A549 (cell line): ENCODE data around the gene NOSIP.

Source experiments
- EP300 ChIP-seq, 2 experiments: fragments of >200 bp; sonication (Bioruptor Twin); formaldehyde crosslinking; IDR thresholded peaks; 2 replicates in 1 of 2; 3 replicates in 1 of 2; pipeline ENCODE4 v1.6.1; 2016 to 2017
- JUN ChIP-seq, 2 experiments: fragments of >200 bp; sonication (Bioruptor Twin); formaldehyde crosslinking; IDR thresholded peaks; 2 replicates in 1 of 2; 3 replicates in 1 of 2; pipeline ENCODE4 v1.6.1; 2016 to 2017
- KDM5A ChIP-seq: fragments of 200-600 bp; sonication (generic); IDR thresholded peaks from 2 replicates; pipeline ENCODE4 v1.6.1; 2016; ENCODE audit warnings: antibody characterized with exemption, mild to moderate bottlenecking
- MYC ChIP-seq: IDR thresholded peaks from 2 replicates; pipeline ENCODE4 v1.6.1; 2012; ENCODE audit warnings: mild to moderate bottlenecking, inconsistent platforms, low read length, improper control_type of control experiment, borderline replicate concordance
- POLR2A ChIP-seq: IDR thresholded peaks from 2 replicates; pipeline ENCODE4 v1.6.1; 2012; ENCODE audit warnings: mild to moderate bottlenecking, low read length
- RAD21 ChIP-seq, 2 experiments: fragments of >200 bp in 1 of 2; sonication (Bioruptor Twin) in 1 of 2; formaldehyde crosslinking in 1 of 2; IDR thresholded peaks in 1 of 2; conservative IDR thresholded peaks in 1 of 2; 2 replicates in 1 of 2; 3 replicates in 1 of 2; pipeline ENCODE4 v1.6.1; 2012 to 2018; ENCODE audit warnings: inconsistent platforms in 1 of 2
- RNF2 ChIP-seq: fragments of 200-600 bp; sonication (generic); IDR thresholded peaks from 2 replicates; pipeline ENCODE4 v1.6.1; 2016; ENCODE audit warnings: low read depth, mild to moderate bottlenecking, antibody characterized with exemption, moderate library complexity, borderline replicate concordance
- SREBF2 ChIP-seq: fragments of 450-650 bp; IDR thresholded peaks from 2 replicates; pipeline ENCODE4 v1.6.1; 2014; ENCODE audit warnings: mild to moderate bottlenecking, moderate library complexity
- ZFP36 ChIP-seq: fragments of 450-650 bp; IDR thresholded peaks from 2 replicates; pipeline ENCODE4 v1.6.1; 2014; ENCODE audit warnings: borderline replicate concordance; ENCODE audit not compliant: partially characterized antibody
- TF ChIP-seq, protein P1 (sequence below): fragments of >200 bp; sonication (Bioruptor Twin); formaldehyde crosslinking; IDR thresholded peaks from 3 replicates; pipeline ENCODE4 v1.5.1; 2016
- TF ChIP-seq, protein P2 (sequence below): IDR thresholded peaks from 2 replicates; pipeline ENCODE4 v1.6.1; 2012
- TF ChIP-seq, protein P3 (sequence below): fragments of 450-650 bp; IDR thresholded peaks from 2 replicates; pipeline ENCODE4 v1.6.1; 2014; ENCODE audit warnings: antibody characterized with exemption
- TF ChIP-seq, protein P4 (sequence below): IDR thresholded peaks from 2 replicates; pipeline ENCODE4 v1.6.1; 2012
- TF ChIP-seq, protein P5 (sequence below): IDR thresholded peaks from 2 replicates; pipeline ENCODE4 v1.6.1; 2012; ENCODE audit warnings: low read depth, borderline replicate concordance

DNA sequence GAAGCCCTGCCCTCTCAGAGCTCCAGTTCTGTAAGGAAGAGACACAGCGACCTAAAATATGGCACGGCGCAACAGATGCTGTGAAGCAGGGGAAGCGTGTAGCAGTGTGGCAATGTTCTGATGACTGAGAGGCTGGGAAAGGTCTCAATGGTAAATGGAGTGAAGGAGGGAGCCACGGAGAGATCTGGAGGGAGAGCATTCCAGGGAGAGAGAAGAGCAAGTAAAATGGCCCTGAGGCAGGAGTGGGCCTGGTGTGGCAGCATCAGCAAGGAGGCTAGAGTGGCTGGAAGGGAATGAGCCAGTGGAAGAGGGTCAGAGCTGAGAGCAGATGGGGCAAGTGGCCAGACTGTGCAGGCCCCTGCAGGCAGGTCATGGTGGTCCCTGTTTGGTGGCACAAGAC lies 36.2 kb downstream of the NOSIP start:
- TF ChIP-seq RNF2 (no peak), POLR2A (no peak), KDM5A (no peak), ZFP36 (peak; percentile 89), JUN (IDR thresholded peaks at IDR 0.05) (no peak), RAD21 (conservative IDR thresholded peaks at IDR 0.05 in 1 of 2, IDR thresholded peaks at IDR 0.05 in 1 of 2) (no peak), SREBF2 (no peak), EP300 (IDR thresholded peaks at IDR 0.05) (no peak), MYC (no peak)
- TF ChIP-seq, protein P1, sequence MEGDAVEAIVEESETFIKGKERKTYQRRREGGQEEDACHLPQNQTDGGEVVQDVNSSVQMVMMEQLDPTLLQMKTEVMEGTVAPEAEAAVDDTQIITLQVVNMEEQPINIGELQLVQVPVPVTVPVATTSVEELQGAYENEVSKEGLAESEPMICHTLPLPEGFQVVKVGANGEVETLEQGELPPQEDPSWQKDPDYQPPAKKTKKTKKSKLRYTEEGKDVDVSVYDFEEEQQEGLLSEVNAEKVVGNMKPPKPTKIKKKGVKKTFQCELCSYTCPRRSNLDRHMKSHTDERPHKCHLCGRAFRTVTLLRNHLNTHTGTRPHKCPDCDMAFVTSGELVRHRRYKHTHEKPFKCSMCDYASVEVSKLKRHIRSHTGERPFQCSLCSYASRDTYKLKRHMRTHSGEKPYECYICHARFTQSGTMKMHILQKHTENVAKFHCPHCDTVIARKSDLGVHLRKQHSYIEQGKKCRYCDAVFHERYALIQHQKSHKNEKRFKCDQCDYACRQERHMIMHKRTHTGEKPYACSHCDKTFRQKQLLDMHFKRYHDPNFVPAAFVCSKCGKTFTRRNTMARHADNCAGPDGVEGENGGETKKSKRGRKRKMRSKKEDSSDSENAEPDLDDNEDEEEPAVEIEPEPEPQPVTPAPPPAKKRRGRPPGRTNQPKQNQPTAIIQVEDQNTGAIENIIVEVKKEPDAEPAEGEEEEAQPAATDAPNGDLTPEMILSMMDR: no peak
- TF ChIP-seq, protein P2, sequence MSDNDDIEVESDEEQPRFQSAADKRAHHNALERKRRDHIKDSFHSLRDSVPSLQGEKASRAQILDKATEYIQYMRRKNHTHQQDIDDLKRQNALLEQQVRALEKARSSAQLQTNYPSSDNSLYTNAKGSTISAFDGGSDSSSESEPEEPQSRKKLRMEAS: no peak
- TF ChIP-seq, protein P3, sequence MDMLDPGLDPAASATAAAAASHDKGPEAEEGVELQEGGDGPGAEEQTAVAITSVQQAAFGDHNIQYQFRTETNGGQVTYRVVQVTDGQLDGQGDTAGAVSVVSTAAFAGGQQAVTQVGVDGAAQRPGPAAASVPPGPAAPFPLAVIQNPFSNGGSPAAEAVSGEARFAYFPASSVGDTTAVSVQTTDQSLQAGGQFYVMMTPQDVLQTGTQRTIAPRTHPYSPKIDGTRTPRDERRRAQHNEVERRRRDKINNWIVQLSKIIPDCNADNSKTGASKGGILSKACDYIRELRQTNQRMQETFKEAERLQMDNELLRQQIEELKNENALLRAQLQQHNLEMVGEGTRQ: no peak
- TF ChIP-seq, protein P4, sequence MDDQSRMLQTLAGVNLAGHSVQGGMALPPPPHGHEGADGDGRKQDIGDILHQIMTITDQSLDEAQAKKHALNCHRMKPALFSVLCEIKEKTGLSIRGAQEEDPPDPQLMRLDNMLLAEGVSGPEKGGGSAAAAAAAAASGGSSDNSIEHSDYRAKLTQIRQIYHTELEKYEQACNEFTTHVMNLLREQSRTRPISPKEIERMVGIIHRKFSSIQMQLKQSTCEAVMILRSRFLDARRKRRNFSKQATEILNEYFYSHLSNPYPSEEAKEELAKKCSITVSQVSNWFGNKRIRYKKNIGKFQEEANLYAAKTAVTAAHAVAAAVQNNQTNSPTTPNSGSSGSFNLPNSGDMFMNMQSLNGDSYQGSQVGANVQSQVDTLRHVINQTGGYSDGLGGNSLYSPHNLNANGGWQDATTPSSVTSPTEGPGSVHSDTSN: no peak
- TF ChIP-seq, protein P5, sequence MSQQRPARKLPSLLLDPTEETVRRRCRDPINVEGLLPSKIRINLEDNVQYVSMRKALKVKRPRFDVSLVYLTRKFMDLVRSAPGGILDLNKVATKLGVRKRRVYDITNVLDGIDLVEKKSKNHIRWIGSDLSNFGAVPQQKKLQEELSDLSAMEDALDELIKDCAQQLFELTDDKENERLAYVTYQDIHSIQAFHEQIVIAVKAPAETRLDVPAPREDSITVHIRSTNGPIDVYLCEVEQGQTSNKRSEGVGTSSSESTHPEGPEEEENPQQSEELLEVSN: no peak
